A549 (cell line): ENCODE data around the gene MNX1. TPM values are rescaled to one million over a fixed set of nuclear protein-coding genes. Genes with fewer than 3 reads are reported as not detected.

ENCODE experiments used
- ATAC-seq, 2 experiments: fragments of 200-7000 bp in 1 of 2; fragments of >200 bp in 1 of 2; cut with Nextera tagmentation in 1 of 2; cut with Tn5 transposase in 1 of 2; 3 replicates each; pipeline versions ENCODE4 v1.8.0 to v1.9.1; 2018 to 2020; ENCODE audit warnings: mild to moderate bottlenecking in 1 of 2, moderate library complexity in 1 of 2
- CTCF ChIA-PET: fragments of 300-600 bp; sonication (Branson Sonifier 250); formaldehyde crosslinking; extraction: SDS; loops from one replicate; lab custom pipeline; 2021; ENCODE audit warnings: antibody characterized with exemption, inconsistent platforms; lab: Yijun Ruan, JAX
- POLR2A ChIA-PET: fragments of 350-600 bp; formaldehyde crosslinking; extraction: SDS; loops from one replicate; lab custom pipeline; 2021; ENCODE audit warnings: antibody characterized with exemption, inconsistent platforms; lab: Yijun Ruan, JAX
- DNase-seq, 2 experiments: peaks; one replicate each; pipeline versions ENCODE4 v3.0.0 to v3.0.0-alpha.2; 2011 to 2016; ENCODE audit warnings: low read depth in 1 of 2, low spot score in 1 of 2
- FAIRE-seq: peaks from 2 replicates; lab custom pipeline; 2011; peaks lifted over from hg19 to GRCh38; lab: Jason Lieb, UNC
- H3K27ac ChIP-seq, 2 experiments: fragments of >200 bp; sonication (Bioruptor Twin); formaldehyde crosslinking; 3 replicates each; pipeline ENCODE4 v1.5.1; 2016 to 2017
- H3K4me1 ChIP-seq: fragments of >200 bp; sonication (Bioruptor Twin); formaldehyde crosslinking; 3 replicates; pipeline ENCODE4 v1.6.1; 2016
- H3K4me2 ChIP-seq: fragments of >200 bp; sonication (Bioruptor Twin); formaldehyde crosslinking; 3 replicates; pipeline ENCODE4 v1.6.1; 2016
- H3K4me3 ChIP-seq: fragments of >200 bp; sonication (Bioruptor Twin); formaldehyde crosslinking; 3 replicates; pipeline ENCODE4 v1.5.1; 2016
- H3K9me3 ChIP-seq: fragments of >200 bp; sonication (Bioruptor Twin); formaldehyde crosslinking; 3 replicates; pipeline ENCODE4 v1.6.1; 2016
- CBX2 ChIP-seq: fragments of 200-600 bp; sonication (generic); IDR thresholded peaks from 2 replicates; pipeline ENCODE4 v1.6.1; 2016; ENCODE audit warnings: low read depth, mild to moderate bottlenecking, borderline replicate concordance
- CBX8 ChIP-seq: fragments of 200-600 bp; sonication (generic); IDR thresholded peaks from 2 replicates; pipeline ENCODE4 v1.6.1; 2016
- CEBPB ChIP-seq, 2 experiments: fragments of >200 bp in 1 of 2; sonication (Bioruptor Twin) in 1 of 2; formaldehyde crosslinking in 1 of 2; IDR thresholded peaks; 2 replicates each; pipeline ENCODE4 v1.6.1; 2012 to 2016
- FOSB ChIP-seq: fragments of 250-450 bp; sonication (Bioruptor Pico); IDR thresholded peaks from 2 replicates; pipeline ENCODE4 v1.5.0; 2020; ENCODE audit warnings: mild to moderate bottlenecking, moderate library complexity
- FOSL2 ChIP-seq, 2 experiments: fragments of 450-650 bp in 1 of 2; fragments of >200 bp in 1 of 2; sonication (Bioruptor Twin) in 1 of 2; formaldehyde crosslinking; IDR thresholded peaks; 2 replicates each; pipeline versions ENCODE4 v1.5.0 to v1.6.1; 2016 to 2020; ENCODE audit warnings: mild to moderate bottlenecking in 1 of 2, moderate library complexity in 1 of 2
- FOXS1 ChIP-seq: fragments of 250-450 bp; sonication (Bioruptor Pico); IDR thresholded peaks from 2 replicates; pipeline ENCODE4 v1.5.0; 2020; ENCODE audit warnings: mild to moderate bottlenecking, moderate library complexity
- HDAC2 ChIP-seq: fragments of 200-600 bp; sonication (generic); IDR thresholded peaks from 2 replicates; pipeline ENCODE4 v1.6.1; 2016
- HEYL ChIP-seq: fragments of 250-450 bp; sonication (Bioruptor Pico); IDR thresholded peaks from 2 replicates; pipeline ENCODE4 v1.8.0; 2021; ENCODE audit warnings: mild to moderate bottlenecking, moderate library complexity
- HOXA7 ChIP-seq: fragments of 250-450 bp; sonication (Bioruptor Pico); IDR thresholded peaks from 2 replicates; pipeline ENCODE4 v1.5.0; 2020; ENCODE audit warnings: mild to moderate bottlenecking, moderate library complexity
- MAZ ChIP-seq: fragments of 150-350 bp; IDR thresholded peaks from 2 replicates; pipeline ENCODE4 v1.6.1; 2014; ENCODE audit warnings: antibody characterized with exemption, low read depth, low read length, borderline replicate concordance
- NFE2L2 ChIP-seq: fragments of 150-350 bp; conservative IDR thresholded peaks from 2 replicates; pipeline ENCODE4 v1.6.1; 2014; ENCODE audit warnings: low read length
- POLR2A ChIP-seq: IDR thresholded peaks from 2 replicates; pipeline ENCODE4 v1.6.1; 2012; ENCODE audit warnings: mild to moderate bottlenecking, low read length
- POLR2AphosphoS2 ChIP-seq: conservative IDR thresholded peaks from 2 replicates; pipeline ENCODE4 v1.6.1; 2012; ENCODE audit warnings: low read length, improper control_type of control experiment, inconsistent platforms
- RCOR1 ChIP-seq: fragments of 150-350 bp; IDR thresholded peaks from 2 replicates; pipeline ENCODE4 v1.6.1; 2014; ENCODE audit warnings: antibody characterized with exemption, low read length, low read depth
- RFX5 ChIP-seq: fragments of 450-650 bp; IDR thresholded peaks from 2 replicates; pipeline ENCODE4 v1.7.1; 2014; ENCODE audit warnings: antibody characterized with exemption, mild to moderate bottlenecking, moderate library complexity
- RNF2 ChIP-seq: fragments of 200-600 bp; sonication (generic); IDR thresholded peaks from 2 replicates; pipeline ENCODE4 v1.6.1; 2016; ENCODE audit warnings: low read depth, mild to moderate bottlenecking, antibody characterized with exemption, moderate library complexity, borderline replicate concordance
- ZC3H11A ChIP-seq: fragments of 450-650 bp; IDR thresholded peaks from 2 replicates; pipeline ENCODE4 v1.6.1; 2014; ENCODE audit warnings: antibody characterized with exemption, mild to moderate bottlenecking
- ZFP36 ChIP-seq: fragments of 450-650 bp; IDR thresholded peaks from 2 replicates; pipeline ENCODE4 v1.6.1; 2014; ENCODE audit warnings: borderline replicate concordance; ENCODE audit not compliant: partially characterized antibody
- ZNF302 ChIP-seq: fragments of 250-450 bp; sonication (Bioruptor Pico); IDR thresholded peaks from 2 replicates; pipeline ENCODE4 v1.9.0; 2021; ENCODE audit warnings: inconsistent platforms, mild to moderate bottlenecking, moderate library complexity
- WGBS: methylation state at CpG from one replicate; pipeline ENCODE4 v1.1.6; 2017; ENCODE audit errors: missing lambda C conversion rate; 5-methylcytosine and 5-hydroxymethylcytosine counted together
- polyA plus RNA-seq, 4 experiments: library from polyadenylated mRNA; depleted of rRNA in 3 of 4; stranded (reverse); fragments of >200 nt; fragmentation: RNase III in 1 of 4; extraction: RNeasy Plus Mini Kit Qiagen cat#74134 plus additional on column Dnase treatment in 1 of 4; gene quantifications; 2 replicates in 3 of 4; 3 replicates in 1 of 4; pipeline ENCODE4 v1.2.3, GENCODE V29; 2011 to 2017
- TF ChIP-seq, protein P1 (sequence below): IDR thresholded peaks from 2 replicates; pipeline ENCODE4 v1.6.1; 2012
- TF ChIP-seq, protein P2 (sequence below): fragments of 200-600 bp; sonication (generic); IDR thresholded peaks from 2 replicates; pipeline ENCODE4 v1.6.1; 2016; ENCODE audit warnings: antibody characterized with exemption, mild to moderate bottlenecking, moderate library complexity
- TF ChIP-seq, protein P3 (sequence below): fragments of 450-650 bp; IDR thresholded peaks from 2 replicates; pipeline ENCODE4 v1.6.1; 2014; ENCODE audit warnings: antibody characterized with exemption
- TF ChIP-seq, protein P4 (sequence below): IDR thresholded peaks from 2 replicates; pipeline ENCODE4 v1.6.1; 2012; ENCODE audit warnings: low read depth, borderline replicate concordance

Gene MNX1
- polyA plus RNA-seq, 2 of the 4 experiments (the other 2 are of a cell fraction): 0.70 to 4.5 TPM

DNA sequence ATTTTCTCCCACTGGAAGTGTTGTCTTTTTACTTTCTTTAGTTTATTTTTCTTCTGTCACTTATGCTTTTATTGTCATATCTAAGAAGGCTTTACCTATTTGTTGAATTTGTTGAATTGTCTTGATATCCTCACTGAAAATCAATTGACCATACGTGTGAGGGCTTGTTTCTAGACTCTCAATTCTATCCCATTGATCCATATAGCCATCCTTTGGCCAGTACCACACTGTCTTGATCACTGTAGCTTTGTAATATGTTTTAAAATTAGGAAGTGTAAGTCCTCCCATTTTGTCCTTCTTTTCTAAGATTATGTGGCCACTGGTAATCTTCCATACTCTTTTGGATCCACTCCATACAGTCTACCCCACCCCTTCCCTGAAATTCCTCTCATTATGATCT is 25.5 kb upstream of the MNX1 start:
- H3K4me1 ChIP-seq: no peaks in the 10 kb centered on the region
- H3K27ac ChIP-seq: no peak overlapping the region
- FAIRE-seq (no peak), ATAC-seq (no peak), DNase-seq (no peak)
- TF ChIP-seq FOSL2 (IDR thresholded peaks at IDR 0.05): no peak
- TF ChIP-seq FOSL2 (CRISPR knock-in tag; IDR thresholded peaks at IDR 0.05): no peak
- TF ChIP-seq CEBPB (IDR thresholded peaks at IDR 0.05): no peak
- no peak for TF ChIP-seq HDAC2
- TF ChIP-seq HEYL (CRISPR knock-in tag): no peak
- no peak for TF ChIP-seq RNF2
- TF ChIP-seq ZC3H11A: no peak
- TF ChIP-seq, protein P1, sequence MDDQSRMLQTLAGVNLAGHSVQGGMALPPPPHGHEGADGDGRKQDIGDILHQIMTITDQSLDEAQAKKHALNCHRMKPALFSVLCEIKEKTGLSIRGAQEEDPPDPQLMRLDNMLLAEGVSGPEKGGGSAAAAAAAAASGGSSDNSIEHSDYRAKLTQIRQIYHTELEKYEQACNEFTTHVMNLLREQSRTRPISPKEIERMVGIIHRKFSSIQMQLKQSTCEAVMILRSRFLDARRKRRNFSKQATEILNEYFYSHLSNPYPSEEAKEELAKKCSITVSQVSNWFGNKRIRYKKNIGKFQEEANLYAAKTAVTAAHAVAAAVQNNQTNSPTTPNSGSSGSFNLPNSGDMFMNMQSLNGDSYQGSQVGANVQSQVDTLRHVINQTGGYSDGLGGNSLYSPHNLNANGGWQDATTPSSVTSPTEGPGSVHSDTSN: no peak
- TF ChIP-seq POLR2A: no peak
- no peak for TF ChIP-seq HOXA7
- ChIA-PET POLR2A (no interaction called here), CTCF (no interaction called here)
- WGBS: 5% methylated on average over 1 of the region's 1 CpG
- H3K4me3 ChIP-seq: no peak overlapping the region
- H3K9me3 ChIP-seq: peaks cover 9% of the 10 kb centered on the region; the same call in 2 of the 3 replicates
- no peak overlapping the region for H3K4me2 ChIP-seq

DNA sequence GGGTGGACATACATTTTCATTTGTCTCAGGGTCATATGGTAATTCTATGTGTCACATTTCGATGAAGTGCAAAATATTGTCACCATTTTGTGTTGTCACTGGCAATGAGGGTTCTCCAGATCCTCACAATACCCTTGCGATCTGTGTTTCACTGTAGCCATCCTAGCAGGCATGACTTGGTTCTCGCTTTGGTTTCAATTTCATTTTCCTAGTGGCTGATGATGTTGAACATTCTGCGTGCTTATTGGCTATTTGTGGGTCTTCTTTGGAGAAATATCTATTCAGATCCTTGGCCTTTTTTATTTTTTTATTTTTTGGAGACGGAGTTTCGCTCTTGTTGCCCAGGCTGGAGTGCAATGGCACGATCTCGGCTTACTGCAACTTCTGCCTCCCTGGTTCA is 24.8 kb upstream of the MNX1 start:
- Histone ChIP-seq H3K9me3 (peaks cover 9% of the 10 kb centered on the region; the same call in 2 of the 3 replicates), H3K4me1 (no peaks in the 10 kb centered on the region), H3K4me3 (no peak overlapping the region), H3K4me2 (no peak overlapping the region), H3K27ac (no peak overlapping the region)
- ChIA-PET POLR2A (no interaction called here), CTCF (no interaction called here)
- FAIRE-seq (no peak), DNase-seq (no peak), ATAC-seq (no peak)
- TF ChIP-seq, protein P2, sequence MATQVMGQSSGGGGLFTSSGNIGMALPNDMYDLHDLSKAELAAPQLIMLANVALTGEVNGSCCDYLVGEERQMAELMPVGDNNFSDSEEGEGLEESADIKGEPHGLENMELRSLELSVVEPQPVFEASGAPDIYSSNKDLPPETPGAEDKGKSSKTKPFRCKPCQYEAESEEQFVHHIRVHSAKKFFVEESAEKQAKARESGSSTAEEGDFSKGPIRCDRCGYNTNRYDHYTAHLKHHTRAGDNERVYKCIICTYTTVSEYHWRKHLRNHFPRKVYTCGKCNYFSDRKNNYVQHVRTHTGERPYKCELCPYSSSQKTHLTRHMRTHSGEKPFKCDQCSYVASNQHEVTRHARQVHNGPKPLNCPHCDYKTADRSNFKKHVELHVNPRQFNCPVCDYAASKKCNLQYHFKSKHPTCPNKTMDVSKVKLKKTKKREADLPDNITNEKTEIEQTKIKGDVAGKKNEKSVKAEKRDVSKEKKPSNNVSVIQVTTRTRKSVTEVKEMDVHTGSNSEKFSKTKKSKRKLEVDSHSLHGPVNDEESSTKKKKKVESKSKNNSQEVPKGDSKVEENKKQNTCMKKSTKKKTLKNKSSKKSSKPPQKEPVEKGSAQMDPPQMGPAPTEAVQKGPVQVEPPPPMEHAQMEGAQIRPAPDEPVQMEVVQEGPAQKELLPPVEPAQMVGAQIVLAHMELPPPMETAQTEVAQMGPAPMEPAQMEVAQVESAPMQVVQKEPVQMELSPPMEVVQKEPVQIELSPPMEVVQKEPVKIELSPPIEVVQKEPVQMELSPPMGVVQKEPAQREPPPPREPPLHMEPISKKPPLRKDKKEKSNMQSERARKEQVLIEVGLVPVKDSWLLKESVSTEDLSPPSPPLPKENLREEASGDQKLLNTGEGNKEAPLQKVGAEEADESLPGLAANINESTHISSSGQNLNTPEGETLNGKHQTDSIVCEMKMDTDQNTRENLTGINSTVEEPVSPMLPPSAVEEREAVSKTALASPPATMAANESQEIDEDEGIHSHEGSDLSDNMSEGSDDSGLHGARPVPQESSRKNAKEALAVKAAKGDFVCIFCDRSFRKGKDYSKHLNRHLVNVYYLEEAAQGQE: no peak
- no peak for TF ChIP-seq ZNF302
- no peak for TF ChIP-seq RNF2
- TF ChIP-seq MAZ: no peak
- TF ChIP-seq NFE2L2: no peak
- TF ChIP-seq ZFP36: no peak
- no peak for TF ChIP-seq CBX2
- TF ChIP-seq, protein P3, sequence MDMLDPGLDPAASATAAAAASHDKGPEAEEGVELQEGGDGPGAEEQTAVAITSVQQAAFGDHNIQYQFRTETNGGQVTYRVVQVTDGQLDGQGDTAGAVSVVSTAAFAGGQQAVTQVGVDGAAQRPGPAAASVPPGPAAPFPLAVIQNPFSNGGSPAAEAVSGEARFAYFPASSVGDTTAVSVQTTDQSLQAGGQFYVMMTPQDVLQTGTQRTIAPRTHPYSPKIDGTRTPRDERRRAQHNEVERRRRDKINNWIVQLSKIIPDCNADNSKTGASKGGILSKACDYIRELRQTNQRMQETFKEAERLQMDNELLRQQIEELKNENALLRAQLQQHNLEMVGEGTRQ: no peak
- no peak for TF ChIP-seq FOXS1 (CRISPR knock-in tag)
- TF ChIP-seq FOSB (CRISPR knock-in tag): no peak
- no peak for TF ChIP-seq POLR2AphosphoS2
- TF ChIP-seq, protein P4, sequence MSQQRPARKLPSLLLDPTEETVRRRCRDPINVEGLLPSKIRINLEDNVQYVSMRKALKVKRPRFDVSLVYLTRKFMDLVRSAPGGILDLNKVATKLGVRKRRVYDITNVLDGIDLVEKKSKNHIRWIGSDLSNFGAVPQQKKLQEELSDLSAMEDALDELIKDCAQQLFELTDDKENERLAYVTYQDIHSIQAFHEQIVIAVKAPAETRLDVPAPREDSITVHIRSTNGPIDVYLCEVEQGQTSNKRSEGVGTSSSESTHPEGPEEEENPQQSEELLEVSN: no peak
- no peak for TF ChIP-seq CBX8
- no peak for TF ChIP-seq RFX5
- no peak for TF ChIP-seq RCOR1
- 78% methylated on average over 8 of the region's 8 CpGs for WGBS
